H54 (cell line): ENCODE results near the gene SLC12A9.

ENCODE experiments used
- DNase-seq: peaks from one replicate; pipeline ENCODE4 v3.0.0; 2011; ENCODE audit warnings: low spot score, mixed read lengths; ENCODE audit not compliant: insufficient read length
- FAIRE-seq: peaks from 3 replicates; lab custom pipeline; 2011; peaks lifted over from hg19 to GRCh38; lab: Jason Lieb, UNC
- POLR2A ChIP-seq: IDR thresholded peaks from 2 replicates; pipeline ENCODE4 v1.6.1; 2011; ENCODE audit warnings: low read depth, mild to moderate bottlenecking, low read length

SLC12A9 gene

GRCh38 chr7:100888291-100888987 lies 35.9 kb downstream of the SLC12A9 start:
- no peak for TF ChIP-seq POLR2A
- no peak for FAIRE-seq
- no peak for DNase-seq

- TF ChIP-seq POLR2A, result no peak
- DNase-seq, result no peak
- FAIRE-seq, result no peak
Measured at GRCh38 chr7:100888988-100889750, 36.7 kb downstream of the SLC12A9 start, which contains the start of gene UFSP1. TSS of gene UFSP1 (minus strand) at chr7:100889715. CDS start at chr7:100889271, 444 bp downstream.

DNA sequence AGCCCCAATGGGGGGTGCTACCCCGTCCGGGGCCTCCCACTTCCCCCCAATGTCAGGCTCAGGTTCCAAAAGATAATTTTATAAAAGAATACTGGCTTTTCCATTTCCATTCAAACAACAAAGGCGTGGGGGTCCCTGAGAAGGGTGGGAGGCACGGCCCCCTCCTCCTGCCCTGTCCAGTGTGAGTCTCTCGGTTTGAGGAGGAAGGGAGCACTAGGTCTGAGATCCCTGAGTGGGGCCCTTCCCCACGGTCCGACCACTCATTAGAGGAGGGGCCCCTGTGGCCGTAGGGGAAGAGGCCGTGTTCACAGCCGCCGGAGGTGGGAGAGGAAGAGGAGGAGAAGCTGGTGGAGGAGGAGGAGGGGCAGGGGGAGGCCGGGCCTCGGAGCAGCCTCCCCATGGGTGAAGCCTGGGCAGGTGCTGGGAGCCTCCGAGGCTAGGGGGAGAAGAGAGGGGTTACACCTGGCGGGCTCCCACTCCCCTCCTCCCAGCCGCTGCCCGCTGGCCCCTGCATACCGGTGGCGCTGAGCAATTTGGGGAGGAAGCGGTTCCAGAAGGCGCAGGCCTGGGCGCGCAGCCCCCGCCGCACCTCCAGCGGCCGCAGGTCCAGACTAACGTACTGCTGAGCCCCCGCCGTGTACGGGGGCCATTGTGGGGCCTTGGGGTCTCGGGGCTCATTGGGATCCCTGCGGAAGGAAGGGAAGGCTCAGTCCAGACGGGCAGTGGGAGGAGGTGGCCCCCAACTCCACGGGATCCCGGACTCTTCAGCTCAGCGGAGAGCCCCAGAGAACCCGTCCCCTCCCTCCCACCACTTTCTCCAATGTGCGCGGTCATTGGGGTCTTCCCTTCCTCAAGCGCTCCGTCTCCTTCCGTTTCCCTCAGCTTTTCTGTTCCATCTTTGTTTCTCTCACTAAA lies 38.4 kb downstream of the SLC12A9 start:
- DNase-seq (no peak), FAIRE-seq (no peak)
- TF ChIP-seq POLR2A, result no peak

- FAIRE-seq (no peak), DNase-seq (no peak)
- TF ChIP-seq POLR2A, result no peak
Measured at GRCh38 chr7:100891568-100892247, 39.2 kb downstream of the SLC12A9 start.

- DNase-seq (no peak), FAIRE-seq (no peak)
- no peak for TF ChIP-seq POLR2A
Measured at GRCh38 chr7:100892364-100893317, 40.1 kb downstream of the SLC12A9 start.

GRCh38 chr7:100893318-100893895 lies 40.9 kb downstream of the SLC12A9 start:
- FAIRE-seq (no peak), DNase-seq (no peak)
- TF ChIP-seq POLR2A, result no peak

- DNase-seq (no peak), FAIRE-seq (no peak)
- no peak for TF ChIP-seq POLR2A
Measured at GRCh38 chr7:100893910-100894721, 41.6 kb downstream of the SLC12A9 start.

- FAIRE-seq (no peak), DNase-seq (no peak)
- no peak for TF ChIP-seq POLR2A
Measured at GRCh38 chr7:100894860-100895700, 42.6 kb downstream of the SLC12A9 start.

GRCh38 chr7:100895701-100895955 lies 43.1 kb downstream of the SLC12A9 start, which contains the start of gene ACHE:
TSS of gene ACHE (minus strand) at chr7:100895888. CDS start at chr7:100894232, 1,656 bp downstream.
- DNase-seq, result no peak
- FAIRE-seq, result no peak
- no peak for TF ChIP-seq POLR2A

- no peak for TF ChIP-seq POLR2A
- FAIRE-seq (no peak), DNase-seq (no peak)
Measured at GRCh38 chr7:100895956-100896731, 43.6 kb downstream of the SLC12A9 start.
